GM12878 (cell line): ENCODE data around the gene CPLX1. TPM values are rescaled to one million over a fixed set of nuclear protein-coding genes. Genes with fewer than 3 reads are reported as not detected.

ENCODE experiments used
- ASH2L ChIP-seq: fragments of 300-600, 200-600 bp; sonication (generic); IDR thresholded peaks from 2 replicates; pipeline ENCODE4 v1.6.1; 2017; ENCODE audit warnings: low read depth, mild to moderate bottlenecking, borderline replicate concordance
- BCLAF1 ChIP-seq: fragments of 450-650 bp; IDR thresholded peaks from 2 replicates; pipeline ENCODE4 v1.6.1; 2017; ENCODE audit warnings: antibody characterized with exemption, mild to moderate bottlenecking, moderate library complexity
- CBFB ChIP-seq: IDR thresholded peaks from 2 replicates; pipeline ENCODE4 v1.6.1; 2016; ENCODE audit warnings: antibody characterized with exemption, low read depth
- CBX5 ChIP-seq: sonication (generic); IDR thresholded peaks from 2 replicates; pipeline ENCODE4 v1.6.1; 2016; ENCODE audit warnings: low read depth, moderate library complexity, mild to moderate bottlenecking, inconsistent platforms
- CUX1 ChIP-seq: IDR thresholded peaks from 2 replicates; pipeline ENCODE4 v1.6.1; 2012; ENCODE audit warnings: improper control_type of control experiment, low read depth, low read length; ENCODE audit not compliant: insufficient replicate concordance
- EED ChIP-seq: sonication (generic); IDR thresholded peaks from 2 replicates; pipeline ENCODE4 v1.6.1; 2016; ENCODE audit warnings: antibody characterized with exemption, low read depth
- POLR2A ChIP-seq: IDR thresholded peaks from 2 replicates; pipeline ENCODE4 v1.6.1; 2011; ENCODE audit warnings: low read depth, mild to moderate bottlenecking, low read length
- RELA ChIP-seq: fragments of 450-650 bp; IDR thresholded peaks from 2 replicates; pipeline ENCODE4 v1.8.0; 2014; ENCODE audit warnings: borderline replicate concordance; ENCODE audit not compliant: partially characterized antibody
- TCF3 ChIP-seq: IDR thresholded peaks from 2 replicates; pipeline ENCODE4 v1.6.1; 2012; ENCODE audit warnings: low read depth, mild to moderate bottlenecking, low read length, borderline replicate concordance; ENCODE audit not compliant: insufficient read depth
- ZBTB4 ChIP-seq: fragments of 450-650 bp; formaldehyde crosslinking; IDR thresholded peaks from 2 replicates; pipeline ENCODE4 v1.4.0; 2022; ENCODE audit warnings: mild to moderate bottlenecking, moderate library complexity
- ZNF622 ChIP-seq: fragments of 450-650 bp; IDR thresholded peaks from 2 replicates; pipeline ENCODE4 v1.6.1; 2017; ENCODE audit warnings: mild to moderate bottlenecking, inconsistent platforms
- polyA plus RNA-seq, 11 experiments: library from polyadenylated mRNA; depleted of rRNA in 4 of 11; unstranded in 6 of 11; stranded (reverse) in 5 of 11; fragments of >200 nt; fragmentation: Nextera tagmentation in 4 of 11; fragmentation: Illumina TruSeq in 1 of 11; extraction: Ambion mirVana in 4 of 11; extraction: Trizol in 1 of 11; gene quantifications; 1 replicate in 1 of 11; 2 replicates in 10 of 11; pipeline versions ENCODE4 v1.2.1 to v1.2.3, GENCODE V29; 2011 to 2016; ENCODE audit warnings: inconsistent platforms in 2 of 11, missing spikeins in 2 of 11, low read depth in 1 of 11
- total RNA-seq, 4 experiments: library from RNA; depleted of rRNA in 3 of 4; stranded (reverse); fragments of >200 nt in 3 of 4; fragmentation: Illumina TruSeq in 1 of 4; extraction: Trizol in 1 of 4; gene quantifications; 2 replicates each; pipeline versions ENCODE4 v1.2.1 to v1.2.3, GENCODE V29; 2013 to 2021

CPLX1 gene
- total and polyA plus RNA-seq, 10 of the 15 experiments (the other 5 are each of a cell fraction or from before 2014, with no cell fraction given): 0.04 to 1.2 (median 0.13) TPM; not detected in 5

- TF ChIP-seq TCF3 (peak; percentile 86; the same call in 1 of the 2 replicates), POLR2A (0 out of 2 replicates have a peak, but pooled peaks have one; percentile 23), CBFB (no peak), CUX1 (no peak), CBX5 (0 out of 2 replicates have a peak, but pooled peaks have one; percentile 38), ZBTB4 (CRISPR knock-in tag) (no peak), RELA (no peak), ZNF622 (no peak), EED (no peak), ASH2L (no peak), BCLAF1 (no peak)
Measured at GRCh38 chr4:856225-856901, 30.4 kb upstream of the CPLX1 start (continued).
